Epithelial cell of prostate (primary cell): ENCODE results near the gene C4orf50.
"Not testable (repeated sequence)": the region's sequence is repeated elsewhere in the genome, so short reads cannot be mapped to it uniquely, and the experiment has no call there.

Source experiments
- DNase-seq: peaks from one replicate; pipeline ENCODE4 v3.0.0-alpha.2; 2011; ENCODE audit warnings: low read depth, low spot score
- H3K27ac ChIP-seq: fragments of 450-650 bp; 2 replicates; pipeline ENCODE4 v1.5.1; 2017; ENCODE audit warnings: mild to moderate bottlenecking

C4orf50 gene

GRCh38 chr4:6019316-6020263 lies 1.4 kb upstream of the C4orf50 start:
- no peak overlapping the region for H3K27ac ChIP-seq
- DNase-seq, result no peak

GRCh38 chr4:6017800-6018199 lies 431 bp downstream of the C4orf50 start:
- no peak for DNase-seq
- no peak overlapping the region for H3K27ac ChIP-seq

DNA sequence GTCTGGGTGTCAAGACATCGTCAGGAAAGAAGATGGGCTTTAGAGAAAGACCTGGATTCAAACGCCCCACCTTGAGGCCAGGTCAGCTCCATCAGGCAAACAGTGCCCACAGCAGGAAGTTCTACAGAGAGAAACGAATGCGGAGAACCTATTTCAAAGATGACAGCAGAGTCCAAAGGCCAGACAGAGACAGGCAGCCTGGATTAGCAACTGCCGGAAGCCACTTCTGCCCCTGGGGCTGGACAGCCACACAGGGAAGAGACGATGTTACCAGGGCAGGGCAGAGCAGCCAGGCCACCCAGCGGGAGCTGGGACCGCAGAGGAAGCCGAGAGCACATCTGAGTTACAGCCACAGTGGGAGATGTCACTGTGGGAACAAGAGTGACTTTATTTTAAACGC lies 1.2 kb downstream of the C4orf50 start:
- no peak overlapping the region for H3K27ac ChIP-seq
- no peak for DNase-seq

GRCh38 chr4:6013564-6013963 lies 4.7 kb downstream of the C4orf50 start:
- no peak overlapping the region for H3K27ac ChIP-seq
- DNase-seq, result no peak

GRCh38 chr4:6012200-6012599 lies 6.0 kb downstream of the C4orf50 start:
- no peak for DNase-seq
- no peak overlapping the region for H3K27ac ChIP-seq

- H3K27ac ChIP-seq, result no peak overlapping the region
- no peak for DNase-seq
These were observed 6.5 kb downstream of the C4orf50 start for GRCh38 chr4:6011686-6012085.

DNA sequence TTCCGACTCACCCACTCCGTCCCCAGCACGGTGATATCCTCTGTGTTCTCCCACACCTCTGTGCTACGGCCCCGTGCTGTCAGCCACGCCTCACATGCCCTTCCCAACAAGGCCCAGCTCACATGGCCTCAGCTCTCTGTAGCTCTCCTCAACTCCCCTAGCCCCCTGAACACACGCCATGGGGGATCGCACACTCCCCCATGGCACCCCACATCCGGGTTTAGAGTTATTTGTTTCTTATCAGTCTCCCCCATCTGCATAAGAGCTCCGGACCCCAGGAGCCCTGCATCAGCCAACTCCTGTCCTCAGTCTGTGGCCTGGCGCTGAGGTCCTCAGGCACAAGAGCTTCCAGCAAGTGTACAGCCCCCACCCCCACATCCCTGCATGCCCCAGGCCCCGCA lies 7.0 kb downstream of the C4orf50 start:
- H3K27ac ChIP-seq, result no peak overlapping the region
- no peak for DNase-seq

DNA sequence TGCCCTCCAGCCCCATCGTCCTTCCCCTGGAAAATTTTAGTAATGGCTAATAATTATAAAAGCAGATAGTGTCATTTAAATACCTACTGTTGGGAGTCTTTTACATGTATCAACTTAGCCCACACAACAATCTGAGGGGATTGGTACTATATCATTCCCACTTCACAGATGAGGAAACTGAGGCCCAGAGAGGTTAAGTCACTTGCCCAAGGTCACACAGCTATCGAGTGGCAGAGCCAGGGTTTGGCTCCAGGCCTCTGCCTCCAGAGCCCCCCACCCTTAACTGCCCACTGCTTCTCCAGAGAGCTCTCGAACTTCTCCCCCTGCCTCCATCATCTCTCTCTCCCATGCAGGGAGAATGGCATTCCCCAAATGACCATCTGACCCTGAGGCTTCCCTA lies 7.4 kb downstream of the C4orf50 start:
- no peak overlapping the region for H3K27ac ChIP-seq
- DNase-seq, result no peak

GRCh38 chr4:6009452-6009851 lies 8.8 kb downstream of the C4orf50 start:
- no peak for DNase-seq

DNA sequence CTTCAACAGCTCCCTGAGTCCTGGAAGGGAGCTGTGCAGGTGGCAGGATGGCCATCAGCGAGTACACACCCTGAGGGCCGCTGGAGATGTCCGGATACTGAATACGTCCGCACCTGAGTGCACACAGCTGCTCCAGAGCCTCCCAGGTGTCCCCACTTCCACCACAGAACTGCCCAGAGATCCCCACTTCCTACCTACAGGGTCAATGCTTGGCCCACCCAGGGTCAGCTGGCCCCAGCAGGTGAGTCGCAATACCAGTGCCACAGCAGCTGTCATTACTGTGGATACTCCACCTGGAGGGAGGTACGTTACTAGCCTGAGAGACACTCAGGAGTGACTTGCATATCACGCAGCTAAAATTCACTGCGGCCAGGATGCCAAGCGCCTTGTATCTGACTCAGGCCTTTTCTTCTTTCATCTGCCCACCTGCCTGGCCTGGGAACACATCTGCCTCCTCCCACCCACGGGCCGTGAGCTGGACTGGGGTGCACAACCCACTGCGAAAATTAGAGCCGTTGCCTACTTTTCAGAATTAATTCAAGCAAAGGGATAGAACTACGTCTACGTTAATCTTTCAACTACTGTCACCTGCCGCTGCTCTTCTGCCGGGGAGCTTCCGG lies 9.4 kb downstream of the C4orf50 start:
- DNase-seq, result no peak
- no peak overlapping the region for H3K27ac ChIP-seq

More at GRCh38 chr4:6009452-6009851, 8.8 kb downstream of the C4orf50 start:
- H3K27ac ChIP-seq, result no peak overlapping the region

GRCh38 chr4:6008092-6008551 lies 10.1 kb downstream of the C4orf50 start:
- no peak for DNase-seq
- no peak overlapping the region for H3K27ac ChIP-seq

- no peak overlapping the region for H3K27ac ChIP-seq
These were observed 13.1 kb downstream of the C4orf50 start for GRCh38 chr4:6005175-6005574.

DNA sequence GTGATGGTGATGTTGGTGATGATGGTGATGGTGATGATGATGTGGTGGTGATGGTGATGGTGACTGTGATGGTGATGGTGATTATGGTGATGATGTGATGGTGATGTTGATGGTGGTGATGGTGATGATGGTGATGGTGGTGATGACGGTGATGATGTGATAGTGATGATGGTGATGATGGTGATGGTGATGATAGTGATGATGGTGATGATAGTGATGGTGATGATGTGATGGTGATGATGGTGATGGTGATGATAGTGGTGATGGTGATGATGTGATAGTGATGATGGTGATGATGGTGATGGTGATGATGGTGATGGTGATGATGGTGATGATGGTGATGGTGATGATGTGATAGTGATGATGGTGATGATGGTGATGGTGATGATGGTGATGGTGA lies 14.7 kb downstream of the C4orf50 start:
- H3K27ac ChIP-seq, DNase-seq: not testable (repeated sequence)

More at GRCh38 chr4:6005175-6005574, 13.1 kb downstream of the C4orf50 start:
- DNase-seq, result no peak

GRCh38 chr4:6002926-6003325 lies 15.3 kb downstream of the C4orf50 start:
- no peak for DNase-seq
- H3K27ac ChIP-seq, result no peak overlapping the region

DNA sequence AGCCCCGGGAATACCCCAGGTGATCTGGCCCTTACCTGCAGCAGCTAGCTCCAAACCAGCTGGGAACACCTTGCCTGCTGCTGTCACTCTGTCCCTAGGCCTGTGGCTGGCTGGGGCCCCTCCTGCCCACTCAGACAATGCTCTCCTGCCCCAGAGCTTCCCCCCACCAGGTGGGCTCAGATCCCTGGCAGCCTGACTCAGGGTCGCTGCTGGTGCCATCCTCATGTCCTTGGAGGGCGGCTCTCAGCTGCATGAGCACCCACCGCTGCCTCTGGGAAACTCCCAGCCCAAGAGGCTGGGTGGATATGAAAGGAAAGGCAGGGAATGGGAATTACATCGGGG lies 15.8 kb downstream of the C4orf50 start:
- no peak for DNase-seq
- H3K27ac ChIP-seq, result no peak overlapping the region

DNA sequence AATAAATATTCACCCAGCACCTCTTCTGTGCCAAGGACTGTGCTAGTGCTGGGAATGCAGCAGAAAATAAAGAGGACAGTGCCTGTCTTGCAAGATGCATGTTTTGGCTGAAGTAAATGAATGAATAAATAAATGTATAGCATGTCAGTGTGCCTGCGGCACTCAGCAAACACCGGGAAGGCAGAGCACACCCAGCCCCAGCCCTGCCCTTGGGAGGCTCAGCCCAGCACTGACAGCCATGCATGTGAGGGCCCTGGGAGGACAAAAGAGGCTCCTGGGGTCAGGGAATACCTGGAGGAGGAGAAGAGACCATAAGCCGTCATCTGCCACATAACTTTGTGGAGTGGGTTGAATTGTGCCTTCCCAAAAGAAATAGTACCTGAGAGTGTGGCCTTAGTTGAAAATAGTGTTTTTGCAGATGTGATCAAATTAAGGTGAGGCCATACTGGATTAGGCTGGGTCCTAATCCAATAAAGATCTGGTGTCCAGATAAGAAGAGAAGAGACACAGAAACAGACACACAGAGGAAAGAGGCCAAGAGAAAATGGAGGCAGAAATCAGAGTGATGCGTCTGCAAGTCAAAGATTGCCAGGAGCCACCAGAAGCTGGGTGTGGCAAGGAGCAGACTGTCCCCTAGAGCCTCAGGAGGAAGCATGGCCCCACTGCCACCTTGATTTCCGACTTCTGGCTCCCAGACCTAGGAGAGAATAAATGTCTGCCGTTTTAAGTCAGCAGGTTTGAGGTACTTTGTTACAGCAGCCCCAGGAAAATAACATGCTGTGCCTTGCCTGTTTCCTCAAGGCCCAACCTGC lies 16.3 kb downstream of the C4orf50 start:
- no peak overlapping the region for H3K27ac ChIP-seq
- no peak for DNase-seq

DNA sequence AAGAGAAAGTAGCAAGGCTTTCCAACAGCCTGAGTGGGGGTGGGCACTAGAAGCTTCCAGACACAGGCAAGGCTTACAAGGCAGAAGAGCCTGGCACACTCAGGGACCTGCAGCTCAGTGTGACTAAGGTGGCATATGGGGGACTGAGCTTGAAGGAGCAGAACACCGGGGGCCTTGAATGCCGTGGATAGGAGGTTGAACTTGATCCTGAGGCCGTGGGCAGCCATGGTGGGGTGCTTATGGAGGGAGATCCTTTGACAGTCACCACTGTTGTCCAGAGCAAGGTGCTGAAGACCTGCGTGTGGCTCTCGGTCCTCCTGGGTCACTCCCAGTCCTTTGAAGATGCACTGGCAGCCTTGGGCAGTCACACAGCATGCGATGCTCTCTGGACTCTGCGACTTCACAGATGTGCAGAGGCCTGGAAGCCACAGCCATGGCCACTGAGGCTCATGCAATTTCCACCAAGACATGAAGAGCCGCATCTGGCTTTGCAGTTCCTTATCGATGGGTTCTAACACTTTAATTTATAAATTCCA lies 18.3 kb downstream of the C4orf50 start:
- no peak overlapping the region for H3K27ac ChIP-seq
- no peak for DNase-seq

DNA sequence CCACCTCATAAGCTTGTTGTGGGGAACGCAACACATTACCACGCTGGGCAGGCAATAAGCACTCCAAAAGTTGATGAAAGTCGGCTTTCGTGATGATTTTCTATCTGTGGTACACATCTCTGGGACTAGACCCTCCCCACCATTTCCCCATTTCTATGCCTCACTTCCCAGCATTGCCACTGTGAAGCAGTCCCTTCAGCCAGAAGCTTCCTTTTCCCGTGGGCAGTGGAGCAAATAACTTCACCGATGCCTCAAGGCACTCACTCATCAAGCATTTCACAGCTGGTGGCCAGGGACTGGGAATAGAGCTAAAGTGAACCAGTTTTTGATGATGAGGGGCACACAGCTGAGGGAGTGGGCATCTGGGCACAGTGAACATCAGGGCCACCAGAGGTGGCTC lies 18.9 kb downstream of the C4orf50 start:
- no peak overlapping the region for H3K27ac ChIP-seq
- no peak for DNase-seq

- no peak overlapping the region for H3K27ac ChIP-seq
These were observed 19.8 kb downstream of the C4orf50 start for GRCh38 chr4:5998333-5998936.

DNA sequence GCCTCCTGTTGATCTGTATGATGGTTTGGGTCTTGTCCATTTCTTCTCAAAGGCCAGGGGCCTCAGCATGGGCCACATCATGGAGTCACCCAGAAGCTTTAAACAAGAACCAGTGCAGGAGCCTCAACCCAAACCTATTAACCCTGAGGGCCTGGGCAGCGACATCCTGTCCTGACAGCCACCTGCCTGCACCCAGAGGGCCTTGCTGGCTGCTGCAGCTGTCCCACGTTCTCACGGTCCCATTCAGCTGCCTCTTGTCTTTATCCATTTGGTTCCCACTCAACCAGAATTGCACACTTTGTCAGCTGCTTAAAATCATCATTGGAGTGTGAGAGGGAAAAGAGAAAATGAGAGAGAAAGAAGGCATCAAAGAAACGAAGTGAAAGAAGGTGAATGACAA lies 21.6 kb downstream of the C4orf50 start:
- DNase-seq, result no peak
- H3K27ac ChIP-seq, result no peak overlapping the region

More at GRCh38 chr4:5998333-5998936, 19.8 kb downstream of the C4orf50 start:
- DNase-seq, result no peak
